Gastrocnemius medialis (tissue), 4 donors: ENCODE results near the gene MNAT1. TPM values are rescaled to one million over a fixed set of nuclear protein-coding genes. Genes with fewer than 3 reads are reported as not detected.
A peak's percentile ranks its signal among the peaks of the same experiment; 100 is the strongest.

Experiments used
- ATAC-seq, 2 donors: fragments of 150-250 bp; one replicate each; pipeline ENCODE4 v1.9.1; 2016
- DNase-seq, 2 donors: peaks; one replicate each; pipeline ENCODE4 v3.0.0-alpha.2; 2019
- H3K27ac ChIP-seq, 4 donors: fragments of 200-600 bp; sonication (generic); 1 replicate in 1 of 4; 2 replicates in 3 of 4; pipeline ENCODE4 v1.5.1; 2016 to 2018; ENCODE audit warnings: mild to moderate bottlenecking in 2 of 4, moderate library complexity in 1 of 4
- H3K27me3 ChIP-seq, 3 donors: fragments of 200-600 bp; sonication (generic) in 2 of 3; 1 replicate in 1 of 3; 2 replicates in 2 of 3; pipeline versions ENCODE4 v1.5.1 to v1.6.0; 2016 to 2019; ENCODE audit warnings: mild to moderate bottlenecking in 1 of 3, moderate library complexity in 1 of 3
- H3K36me3 ChIP-seq, 2 donors: fragments of 200-600 bp; sonication (generic) in 1 of 2; one replicate each; pipeline ENCODE4 v1.5.1; 2017 to 2018
- H3K4me1 ChIP-seq, 2 donors: fragments of 200-600 bp; sonication (generic) in 1 of 2; one replicate each; pipeline ENCODE4 v1.5.1; 2016 to 2017; ENCODE audit warnings: mild to moderate bottlenecking in 2 of 2
- H3K4me3 ChIP-seq, 4 donors: fragments of 200-600 bp; sonication (generic) in 3 of 4; 1 replicate in 1 of 4; 2 replicates in 3 of 4; pipeline ENCODE4 v1.5.1; 2016 to 2019; ENCODE audit warnings: mild to moderate bottlenecking in 2 of 4
- H3K9me3 ChIP-seq, 3 donors: fragments of 200-600 bp; sonication (generic) in 2 of 3; 1 replicate in 1 of 3; 2 replicates in 2 of 3; pipeline ENCODE4 v1.5.1; 2016 to 2019
- POLR2A ChIP-seq, 2 donors: fragments of 450-650 bp; IDR thresholded peaks; one replicate each; pipeline ENCODE4 v1.6.1; 2017; ENCODE audit warnings: antibody characterized with exemption in 2 of 2, mild to moderate bottlenecking in 2 of 2, moderate library complexity in 2 of 2
- in situ Hi-C, 4 donors: fragments of 200-750 bp; cut with MboI; loops; one replicate each; pipeline versions ENCODE4 v1.15.0 to v1.8.0; 2017; ENCODE audit warnings: low sequenced_read_pairs in 4 of 4
- intact Hi-C: fragments of 100-400 bp; cut with DNase I; formaldehyde crosslinking; loops from one replicate; pipeline ENCODE4 v1.15.1; 2023; ENCODE audit warnings: low total_unique reads
- total RNA-seq, 4 donors: library from RNA; depleted of rRNA; stranded (reverse); fragments of >200 nt; gene quantifications; one replicate each; pipeline versions ENCODE4 v1.1.0 to v1.2.3, GENCODE V29; 2016
- TF ChIP-seq, protein P1 (sequence below), 5 experiments: fragments of 450-650 bp in 3 of 5; fragments of 200-600 bp in 2 of 5; sonication (generic) in 2 of 5; IDR thresholded peaks in 4 of 5; conservative IDR thresholded peaks in 1 of 5; 1 replicate in 4 of 5; 2 replicates in 1 of 5; pipeline ENCODE4 v1.5.1; 2016 to 2019; ENCODE audit warnings: antibody characterized with exemption in 5 of 5, mild to moderate bottlenecking in 3 of 5, moderate library complexity in 3 of 5

MNAT1 gene
- total RNA-seq, 4 donors from 2014 or later: 50.1 to 69.2 (median 62.0) TPM

DNA sequence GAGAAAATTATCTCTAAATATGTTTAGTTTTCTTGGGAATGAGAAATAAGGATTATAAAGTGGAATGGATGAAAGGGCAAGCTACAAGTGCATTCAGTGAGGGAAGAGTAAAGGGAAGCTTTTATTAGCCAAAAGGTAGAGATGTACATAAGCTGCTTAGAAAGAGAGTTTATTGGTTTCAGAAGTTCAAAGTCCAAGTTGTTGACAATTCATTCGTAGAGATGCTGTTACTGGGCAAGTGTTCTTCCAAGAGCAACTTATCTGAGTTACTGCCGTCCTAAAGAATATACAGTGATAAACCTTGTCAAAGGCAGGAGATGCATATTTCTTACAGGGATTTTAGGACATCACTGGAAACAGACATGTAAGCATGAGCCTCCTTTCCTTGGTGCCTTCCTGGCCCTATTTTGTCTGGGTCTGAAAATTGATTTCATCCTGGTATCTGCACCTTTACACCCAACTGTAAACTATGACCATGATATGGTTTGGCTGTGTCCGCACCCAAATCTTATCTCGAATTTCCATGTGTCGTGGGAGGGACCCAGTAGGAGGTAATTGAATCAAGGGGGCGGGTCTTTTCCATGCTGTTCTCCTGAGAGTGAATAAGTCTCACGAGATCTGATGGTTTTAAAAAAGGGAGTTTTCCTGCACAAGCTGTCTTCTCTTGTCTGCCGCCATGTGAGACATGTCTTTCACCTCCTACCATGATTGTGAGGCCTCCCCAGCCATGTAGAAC lies 199.5 kb downstream of the MNAT1 start:
- H3K9me3 ChIP-seq: no peaks in the 10 kb centered on the region
- no peak overlapping the region for H3K27ac ChIP-seq
- ATAC-seq: no peak
- H3K4me3 ChIP-seq: no peak overlapping the region
- no peaks in the 10 kb centered on the region for H3K27me3 ChIP-seq
- intact Hi-C loops: no loop called here
- in situ Hi-C loops: no loop called here
- TF ChIP-seq POLR2A (IDR thresholded peaks at IDR 0.05): no peak
- TF ChIP-seq, protein P1, sequence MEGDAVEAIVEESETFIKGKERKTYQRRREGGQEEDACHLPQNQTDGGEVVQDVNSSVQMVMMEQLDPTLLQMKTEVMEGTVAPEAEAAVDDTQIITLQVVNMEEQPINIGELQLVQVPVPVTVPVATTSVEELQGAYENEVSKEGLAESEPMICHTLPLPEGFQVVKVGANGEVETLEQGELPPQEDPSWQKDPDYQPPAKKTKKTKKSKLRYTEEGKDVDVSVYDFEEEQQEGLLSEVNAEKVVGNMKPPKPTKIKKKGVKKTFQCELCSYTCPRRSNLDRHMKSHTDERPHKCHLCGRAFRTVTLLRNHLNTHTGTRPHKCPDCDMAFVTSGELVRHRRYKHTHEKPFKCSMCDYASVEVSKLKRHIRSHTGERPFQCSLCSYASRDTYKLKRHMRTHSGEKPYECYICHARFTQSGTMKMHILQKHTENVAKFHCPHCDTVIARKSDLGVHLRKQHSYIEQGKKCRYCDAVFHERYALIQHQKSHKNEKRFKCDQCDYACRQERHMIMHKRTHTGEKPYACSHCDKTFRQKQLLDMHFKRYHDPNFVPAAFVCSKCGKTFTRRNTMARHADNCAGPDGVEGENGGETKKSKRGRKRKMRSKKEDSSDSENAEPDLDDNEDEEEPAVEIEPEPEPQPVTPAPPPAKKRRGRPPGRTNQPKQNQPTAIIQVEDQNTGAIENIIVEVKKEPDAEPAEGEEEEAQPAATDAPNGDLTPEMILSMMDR (IDR thresholded peaks at IDR 0.05 in 4 of 5, conservative IDR thresholded peaks at IDR 0.05 in 1 of 5): no peak
- DNase-seq: no peak
- H3K36me3 ChIP-seq: no peaks in the 10 kb centered on the region
- peaks cover 16 to 23% of the 10 kb centered on the region in 2 donors for H3K4me1 ChIP-seq

DNA sequence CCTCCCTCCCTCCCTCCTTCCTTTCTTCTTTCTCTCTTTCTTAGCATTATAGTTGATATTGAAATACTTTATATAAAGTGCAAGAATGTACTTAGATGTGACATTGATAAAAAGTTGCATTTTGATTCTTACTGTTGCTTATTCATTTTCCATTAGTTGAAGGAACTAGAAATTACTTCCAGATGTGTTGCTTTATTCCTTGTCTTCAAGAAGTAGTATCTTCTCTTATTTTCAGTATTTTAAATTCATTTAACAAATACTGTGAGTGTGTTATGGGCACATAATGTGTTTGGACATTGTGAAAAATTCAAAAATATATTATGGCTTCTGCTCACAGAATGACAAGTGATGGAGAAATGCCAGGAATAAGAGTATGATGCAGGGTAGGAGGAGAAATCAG lies 200.8 kb downstream of the MNAT1 start:
- Histone ChIP-seq H3K9me3 (no peaks in the 10 kb centered on the region), H3K27ac (no peak overlapping the region), H3K36me3 (no peaks in the 10 kb centered on the region), H3K4me3 (no peak overlapping the region), H3K4me1 (peaks cover 15 to 21% of the 10 kb centered on the region in 2 donors), H3K27me3 (no peaks in the 10 kb centered on the region)
- intact Hi-C loops (no loop called here), in situ Hi-C loops (no loop called here)
- ATAC-seq: no peak
- DNase-seq: no peak
- TF ChIP-seq POLR2A (IDR thresholded peaks at IDR 0.05): no peak
- TF ChIP-seq, protein P1 (IDR thresholded peaks at IDR 0.05 in 4 of 5, conservative IDR thresholded peaks at IDR 0.05 in 1 of 5): no peak

DNA sequence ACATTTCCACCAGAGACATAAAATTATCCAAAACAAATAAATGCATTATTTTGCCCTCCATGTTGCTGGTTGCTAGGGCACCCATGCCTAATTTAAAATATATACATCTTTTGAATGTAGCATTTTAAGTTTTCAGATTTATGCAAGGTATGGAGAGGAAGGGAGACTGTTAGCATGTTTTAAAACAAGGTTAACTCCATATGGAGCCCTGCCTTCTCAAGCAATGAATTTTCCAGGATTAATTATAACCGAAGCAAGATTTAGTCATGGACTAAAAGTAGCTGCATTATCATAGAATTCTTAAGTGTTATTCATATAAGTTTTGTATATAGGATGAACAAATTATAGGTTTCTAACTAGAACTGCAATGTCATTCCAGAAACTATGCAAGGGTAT lies 209.1 kb downstream of the MNAT1 start:
- Histone ChIP-seq H3K36me3 (no peaks in the 10 kb centered on the region), H3K4me1 (peaks cover 40 to 42% of the 10 kb centered on the region in 2 donors), H3K4me3 (no peak overlapping the region), H3K27ac (peak overlapping the region; percentile 41 to 75 (median 64)), H3K27me3 (no peaks in the 10 kb centered on the region), H3K9me3 (no peaks in the 10 kb centered on the region)
- ATAC-seq (no peak), DNase-seq (no peak)
- in situ Hi-C loops (no loop called here), intact Hi-C loops (loop anchor here (10.0 kb wide), 1 partner anchor 241 kb away; no protein-coding TSS in a partner anchor)
- no peak for TF ChIP-seq POLR2A (IDR thresholded peaks at IDR 0.05)
- TF ChIP-seq, protein P1 (IDR thresholded peaks at IDR 0.05 in 4 of 5, conservative IDR thresholded peaks at IDR 0.05 in 1 of 5): no peak

DNA sequence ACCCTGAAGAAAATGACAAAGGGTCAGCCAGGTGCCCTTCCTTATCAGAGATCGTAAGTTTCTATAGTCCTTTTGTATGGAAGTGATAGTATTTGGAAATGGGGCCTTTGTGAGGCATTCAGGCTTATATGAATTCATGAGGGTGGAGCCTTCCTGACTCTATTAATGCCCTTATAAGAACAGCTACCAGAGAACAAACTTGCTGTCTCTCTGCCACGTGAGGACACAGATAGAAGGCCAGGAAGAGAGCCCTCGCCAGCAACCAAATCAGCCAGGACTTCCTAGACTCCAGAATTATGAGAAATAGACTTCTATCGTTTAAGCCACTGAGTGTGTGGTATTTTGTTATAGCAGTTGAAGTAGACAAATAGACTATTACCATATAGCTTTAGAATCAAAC lies 209.6 kb downstream of the MNAT1 start:
- in situ Hi-C loops (no loop called here), intact Hi-C loops (loop anchor here (10.0 kb wide), 1 partner anchor 241 kb away; no protein-coding TSS in a partner anchor)
- H3K4me1 ChIP-seq: peaks cover 42 to 44% of the 10 kb centered on the region in 2 donors
- ATAC-seq: peak; percentile 89 to 90
- peak overlapping the region; percentile 41 to 75 (median 64) for H3K27ac ChIP-seq
- no peaks in the 10 kb centered on the region for H3K9me3 ChIP-seq
- no peaks in the 10 kb centered on the region for H3K27me3 ChIP-seq
- no peak for TF ChIP-seq POLR2A (IDR thresholded peaks at IDR 0.05)
- TF ChIP-seq, protein P1 (IDR thresholded peaks at IDR 0.05 in 4 of 5, conservative IDR thresholded peaks at IDR 0.05 in 1 of 5): no peak
- H3K4me3 ChIP-seq: no peak overlapping the region
- peak; percentile 38 to 52 for DNase-seq
- H3K36me3 ChIP-seq: no peaks in the 10 kb centered on the region
